BE2C (cell line): ENCODE data around the gene VSTM2B.

Source experiments
- DNase-seq: peaks from one replicate; pipeline ENCODE4 v3.0.0-alpha.2; 2020
- H3K27me3 ChIP-seq: fragments of 250-450 bp; sonication (Bioruptor Pico); 2 replicates; pipeline ENCODE4 v1.5.1; 2020; ENCODE audit warnings: mild to moderate bottlenecking
- H3K36me3 ChIP-seq: fragments of 250-450 bp; sonication (Bioruptor Pico); 2 replicates; pipeline ENCODE4 v1.5.1; 2020; ENCODE audit warnings: mild to moderate bottlenecking
- H3K4me1 ChIP-seq: fragments of 250-450 bp; sonication (Bioruptor Pico); 2 replicates; pipeline ENCODE4 v1.5.1; 2020
- H3K4me3 ChIP-seq: 2 replicates; pipeline ENCODE4 v1.5.1; 2011; ENCODE audit warnings: low read depth, low read length
- H3K9me3 ChIP-seq: fragments of 250-450 bp; sonication (Bioruptor Pico); 2 replicates; pipeline ENCODE4 v1.5.1; 2020
- TF ChIP-seq, protein P1 (sequence below): IDR thresholded peaks from 2 replicates; pipeline ENCODE4 v1.5.1; 2012; ENCODE audit warnings: mild to moderate bottlenecking, low read depth, low read length

The VSTM2B gene

DNA sequence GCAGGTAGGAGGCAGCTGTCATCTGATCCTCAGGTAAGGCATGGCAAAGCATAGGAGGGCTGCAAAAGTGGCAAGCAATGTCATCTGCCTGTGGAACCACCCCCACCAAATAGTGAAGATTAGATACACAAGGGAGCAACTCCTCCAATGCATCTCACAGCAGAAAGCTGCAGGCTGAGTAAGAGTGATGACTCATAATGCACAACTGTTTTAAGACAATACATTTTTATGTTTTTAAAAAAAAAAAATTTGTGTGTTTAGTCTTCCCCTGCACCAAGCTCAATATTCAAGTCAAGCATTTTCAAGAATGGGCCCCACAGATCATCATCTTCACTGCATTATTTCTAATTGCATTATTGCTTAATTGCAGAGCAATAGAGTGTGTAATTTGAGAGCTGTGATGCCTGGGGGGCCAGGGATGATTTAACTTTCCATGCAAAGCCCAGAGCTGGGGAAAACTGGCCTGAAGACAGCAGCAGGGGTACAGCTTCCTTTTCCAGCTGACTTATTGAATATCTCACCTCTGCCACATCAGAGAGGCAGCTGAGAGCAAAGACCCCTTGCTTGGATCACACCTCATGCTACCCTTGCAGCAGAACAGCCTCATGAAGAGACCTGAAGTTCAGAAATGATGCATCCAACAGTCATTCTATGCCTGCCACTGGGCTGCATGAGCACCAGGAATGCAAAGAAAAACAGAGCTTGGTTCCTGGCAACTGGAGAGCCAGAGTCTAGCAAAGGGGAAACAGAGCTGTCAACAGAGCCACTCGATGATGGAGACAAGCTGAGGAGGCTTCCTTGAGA is 57.6 kb downstream of the VSTM2B start:
- Histone ChIP-seq H3K27me3 (peaks cover 3% of the 10 kb centered on the region; the same call in 1 of the 2 replicates), H3K9me3 (no peaks in the 10 kb centered on the region), H3K4me1 (no peaks in the 10 kb centered on the region), H3K4me3 (no peak overlapping the region), H3K36me3 (no peaks in the 10 kb centered on the region)
- no peak for DNase-seq
- TF ChIP-seq, protein P1, sequence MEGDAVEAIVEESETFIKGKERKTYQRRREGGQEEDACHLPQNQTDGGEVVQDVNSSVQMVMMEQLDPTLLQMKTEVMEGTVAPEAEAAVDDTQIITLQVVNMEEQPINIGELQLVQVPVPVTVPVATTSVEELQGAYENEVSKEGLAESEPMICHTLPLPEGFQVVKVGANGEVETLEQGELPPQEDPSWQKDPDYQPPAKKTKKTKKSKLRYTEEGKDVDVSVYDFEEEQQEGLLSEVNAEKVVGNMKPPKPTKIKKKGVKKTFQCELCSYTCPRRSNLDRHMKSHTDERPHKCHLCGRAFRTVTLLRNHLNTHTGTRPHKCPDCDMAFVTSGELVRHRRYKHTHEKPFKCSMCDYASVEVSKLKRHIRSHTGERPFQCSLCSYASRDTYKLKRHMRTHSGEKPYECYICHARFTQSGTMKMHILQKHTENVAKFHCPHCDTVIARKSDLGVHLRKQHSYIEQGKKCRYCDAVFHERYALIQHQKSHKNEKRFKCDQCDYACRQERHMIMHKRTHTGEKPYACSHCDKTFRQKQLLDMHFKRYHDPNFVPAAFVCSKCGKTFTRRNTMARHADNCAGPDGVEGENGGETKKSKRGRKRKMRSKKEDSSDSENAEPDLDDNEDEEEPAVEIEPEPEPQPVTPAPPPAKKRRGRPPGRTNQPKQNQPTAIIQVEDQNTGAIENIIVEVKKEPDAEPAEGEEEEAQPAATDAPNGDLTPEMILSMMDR = no peak

DNA sequence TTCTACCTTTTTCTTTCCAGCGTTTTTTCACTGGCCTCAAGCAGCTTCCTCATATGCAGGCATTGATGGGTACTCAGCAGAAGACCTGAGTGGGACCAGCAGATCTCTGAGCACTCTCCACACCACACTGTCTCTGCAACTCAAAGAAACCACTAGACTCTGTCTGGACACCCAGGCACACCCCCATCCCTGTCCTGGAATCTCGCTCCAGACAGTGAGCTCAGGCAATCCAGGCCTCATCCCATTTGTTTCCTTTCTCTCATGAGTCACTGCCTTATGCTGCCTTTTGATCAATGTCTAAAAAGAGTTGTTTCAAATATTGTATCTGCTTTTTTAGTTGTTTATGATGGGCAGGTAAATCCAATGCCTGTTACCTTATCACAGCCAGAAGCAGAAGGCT is 60.6 kb downstream of the VSTM2B start:
- Histone ChIP-seq H3K4me1 (no peaks in the 10 kb centered on the region), H3K27me3 (peaks cover 3% of the 10 kb centered on the region; the same call in 1 of the 2 replicates), H3K4me3 (no peak overlapping the region), H3K36me3 (no peaks in the 10 kb centered on the region), H3K9me3 (no peaks in the 10 kb centered on the region)
- TF ChIP-seq, protein P1 = no peak
- no peak for DNase-seq

DNA sequence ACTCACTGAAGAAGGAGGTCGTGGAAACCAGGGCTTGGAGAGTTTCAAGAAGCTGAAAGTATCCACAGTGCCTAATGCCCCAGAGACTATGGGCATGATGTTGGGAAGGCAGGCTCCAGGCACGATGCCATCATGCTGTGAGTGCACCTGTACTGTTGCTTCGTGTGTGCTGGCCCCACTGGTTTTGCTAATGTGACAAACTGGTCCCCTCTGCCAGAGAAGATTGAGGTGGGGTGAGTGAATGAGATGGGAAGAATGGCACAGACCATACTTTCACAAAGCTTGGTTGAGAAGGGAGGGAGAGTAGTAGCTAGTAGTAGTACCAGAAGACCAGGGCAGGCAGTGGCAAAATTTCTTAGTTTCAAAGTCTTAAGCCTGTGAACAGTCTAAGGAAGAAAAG is 61.3 kb downstream of the VSTM2B start:
- Histone ChIP-seq H3K27me3 (peaks cover 3% of the 10 kb centered on the region; the same call in 1 of the 2 replicates), H3K9me3 (no peaks in the 10 kb centered on the region), H3K4me1 (no peaks in the 10 kb centered on the region), H3K36me3 (no peaks in the 10 kb centered on the region), H3K4me3 (no peak overlapping the region)
- no peak for DNase-seq
- TF ChIP-seq, protein P1 = no peak

DNA sequence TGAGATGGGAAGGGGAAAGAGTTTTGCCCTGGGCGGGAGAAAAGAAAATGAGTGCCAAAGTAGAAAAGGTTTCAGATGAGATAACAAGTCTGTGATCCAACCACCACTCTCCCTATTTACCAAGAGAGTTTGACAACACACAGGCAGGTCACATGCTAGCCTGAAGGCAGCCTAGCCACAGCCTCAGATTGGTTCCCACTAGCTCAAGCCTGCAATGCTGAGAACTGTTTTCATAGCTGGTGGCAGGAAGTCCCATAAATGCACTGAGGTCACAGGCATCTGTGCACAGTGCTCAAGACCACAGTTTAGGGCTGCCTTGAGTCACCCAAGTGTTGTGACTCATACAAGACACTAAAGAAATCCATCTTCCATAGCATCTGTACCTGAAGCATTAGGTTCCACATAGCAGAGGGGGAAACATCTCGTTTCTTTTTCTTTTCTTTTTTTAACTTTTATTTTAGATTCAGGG is 61.8 kb downstream of the VSTM2B start:
- Histone ChIP-seq H3K36me3 (no peaks in the 10 kb centered on the region), H3K27me3 (peaks cover 3% of the 10 kb centered on the region; the same call in 1 of the 2 replicates), H3K4me3 (no peak overlapping the region), H3K9me3 (no peaks in the 10 kb centered on the region), H3K4me1 (no peaks in the 10 kb centered on the region)
- TF ChIP-seq, protein P1 = no peak
- no peak for DNase-seq

DNA sequence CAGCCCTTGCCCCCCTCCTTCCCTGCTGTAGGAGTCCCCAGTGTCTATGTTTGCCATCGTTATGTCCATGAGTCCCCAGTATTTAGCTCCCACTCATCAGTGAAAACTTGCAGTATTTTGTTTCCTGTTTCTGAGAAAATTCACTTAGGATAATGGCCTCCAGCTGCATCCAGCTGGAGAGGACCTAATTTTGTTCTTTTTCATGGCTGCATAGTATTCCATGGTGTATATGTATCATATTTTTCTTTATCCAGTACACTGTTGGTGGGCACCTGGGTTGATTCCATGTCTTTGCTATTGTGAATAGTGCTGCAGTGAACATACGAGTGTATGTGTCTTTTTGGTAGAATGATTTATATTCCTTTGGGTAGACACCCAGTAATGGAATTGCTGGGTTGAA is 62.3 kb downstream of the VSTM2B start:
- TF ChIP-seq, protein P1 = no peak
- DNase-seq = no peak
- H3K4me3 ChIP-seq = no peak overlapping the region
- H3K36me3 ChIP-seq = no peaks in the 10 kb centered on the region
- H3K27me3 ChIP-seq = peaks cover 3% of the 10 kb centered on the region; the same call in 1 of the 2 replicates
- no peaks in the 10 kb centered on the region for H3K9me3 ChIP-seq
- H3K4me1 ChIP-seq = no peaks in the 10 kb centered on the region

DNA sequence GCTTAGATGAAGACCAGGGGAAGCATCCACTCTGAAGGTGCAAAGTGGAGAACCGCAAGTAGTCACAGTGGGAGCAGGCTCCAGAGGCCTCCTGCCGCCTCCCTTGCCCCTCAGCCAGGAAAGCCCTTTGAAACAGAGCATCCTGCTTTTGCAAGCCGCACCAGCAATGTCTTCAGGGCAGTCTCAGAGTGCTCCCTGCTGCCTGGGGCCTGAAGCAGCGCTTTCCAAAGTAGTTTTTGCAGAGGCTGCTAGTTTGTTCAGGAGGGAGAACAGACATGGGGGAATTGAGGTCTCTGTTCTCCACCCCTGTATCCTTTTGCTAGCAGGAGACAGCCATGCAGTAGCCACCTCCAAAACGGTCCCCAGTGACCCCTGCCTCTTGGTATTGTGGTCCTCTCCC is 64.5 kb downstream of the VSTM2B start:
- Histone ChIP-seq H3K36me3 (no peaks in the 10 kb centered on the region), H3K27me3 (peaks cover 3% of the 10 kb centered on the region; the same call in 1 of the 2 replicates), H3K4me3 (no peak overlapping the region), H3K4me1 (no peaks in the 10 kb centered on the region), H3K9me3 (no peaks in the 10 kb centered on the region)
- TF ChIP-seq, protein P1 = no peak
- no peak for DNase-seq
